Pancreas (tissue), 10 donors: ENCODE measurements around the gene LGALS9B. TPM values are rescaled to one million over a fixed set of nuclear protein-coding genes. Genes with fewer than 3 reads are reported as not detected.
"Not testable (repeated sequence)": the region's sequence is repeated elsewhere in the genome, so short reads cannot be mapped to it uniquely, and the experiment has no call there.

ENCODE experiments used
- ATAC-seq, 4 donors: fragments of 200-7000 bp; cut with Tn5 transposase; one replicate each; pipeline versions ENCODE4 v1.8.0 to v1.9.1; 2020; ENCODE audit warnings: mild to moderate bottlenecking in 4 of 4, moderate library complexity in 4 of 4
- DNase-seq, 6 donors: peaks; one replicate each; pipeline ENCODE4 v3.0.0-alpha.2; 2020
- FAIRE-seq: peaks from 2 replicates; lab custom pipeline; 2012; peaks lifted over from hg19 to GRCh38; lab: Jason Lieb, UNC
- H3K27ac ChIP-seq, 4 donors: fragments of 200-600 bp; sonication (generic); 1 replicate in 3 of 4; 2 replicates in 1 of 4; pipeline versions ENCODE4 v1.5.0 to v1.8.0; 2020
- H3K27me3 ChIP-seq, 4 donors: fragments of 200-600 bp; one replicate each; pipeline ENCODE4 v1.8.0; 2021
- H3K36me3 ChIP-seq, 3 donors: fragments of 200-600 bp; sonication (generic) in 1 of 3; one replicate each; pipeline versions ENCODE4 v1.5.0 to v1.8.0; 2020 to 2021
- H3K4me1 ChIP-seq, 3 donors: fragments of 200-600 bp; one replicate each; pipeline ENCODE4 v1.8.0; 2021
- H3K4me3 ChIP-seq, 4 donors: fragments of 200-600 bp; sonication (generic) in 2 of 4; one replicate each; pipeline versions ENCODE4 v1.5.0 to v1.8.0; 2020 to 2021
- H3K9me3 ChIP-seq, 4 donors: fragments of 200-600 bp; one replicate each; pipeline ENCODE4 v1.8.0; 2021
- WGBS, 2 donors: extraction: QIAGEN DNeasy Blood & Tissue Kit; methylation state at CpG; one replicate each; pipeline ENCODE4 v1.1.7; 2013; 5-methylcytosine and 5-hydroxymethylcytosine counted together
- intact Hi-C, 3 donors: fragments of 100-400 bp; cut with DNase I; formaldehyde crosslinking; loops; one replicate each; pipeline versions ENCODE4 v1.11.1 to v1.14.2; 2022
- polyA plus RNA-seq, 2 donors: library from polyadenylated mRNA; stranded (reverse); fragments of 200-250 nt; gene quantifications; one replicate each; pipeline ENCODE4 v1.2.3, GENCODE V29; 2013
- total RNA-seq, 6 donors: library from RNA; stranded (reverse); fragmentation: NEBNext Ultra II Directional in 4 of 6; extraction: Animal tissue kit (Norgen Biotek cat#: 25700) in 4 of 6; gene quantifications; one replicate each; pipeline versions ENCODE4 v1.2.1 to v1.2.4, GENCODE V29; 2021 to 2023
- donor health status: healthy with polysubstance abuse.
- donor health status: DM: no; HTN: no; CAD: no; lungs with moderate emphysema.
- donor health status: DM: no; HTN: no; CAD: no.
- donor health status: control.
- donor health status: control.
- donor health status: Bipolar disorder and iron deficiency.
- donor health status: DM: yes; HTN: yes; CAD: no.
- donor health status: DM: no; HTN: no; CAD: no.
- donor health status: DM: no; HTN: no; CAD: no.
- donor health status: DM: yes; HTN: yes; CAD: no.

The LGALS9B gene
- total and polyA plus RNA-seq, 8 donors: not detected

DNA sequence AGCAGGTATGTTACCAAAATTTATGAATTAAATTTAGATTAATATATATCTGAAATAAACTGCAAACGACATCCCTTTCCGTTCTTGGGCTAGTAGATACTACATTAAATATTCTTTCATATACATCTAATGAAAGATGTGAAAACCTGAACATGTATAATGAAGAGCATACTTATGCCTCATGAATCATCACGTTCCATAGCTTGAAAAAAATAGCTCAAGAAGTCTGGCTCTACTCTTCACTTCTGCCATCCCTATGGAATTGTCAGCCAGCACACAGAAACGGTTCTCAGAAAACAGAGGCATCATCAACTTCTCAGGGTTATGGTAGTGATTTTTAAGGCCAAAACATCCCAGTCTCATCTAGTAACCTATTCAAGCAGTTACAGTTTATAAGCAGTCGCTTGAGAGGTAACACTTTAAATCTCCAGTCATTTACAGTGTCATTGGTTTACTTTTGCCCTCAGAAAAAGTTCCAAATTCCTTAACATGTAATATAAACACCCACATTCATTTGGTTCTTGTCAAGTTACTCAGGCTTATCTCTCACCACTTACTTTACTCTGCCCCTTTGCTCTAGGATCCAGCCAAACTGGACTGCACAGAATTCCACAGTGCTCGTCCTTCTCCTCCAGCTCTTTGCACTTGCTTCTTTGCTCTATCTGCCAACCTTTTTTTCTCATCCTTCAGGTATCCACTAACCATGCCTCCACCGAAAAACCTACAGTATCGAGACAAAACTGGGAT is 66.6 kb downstream of the LGALS9B start:
- ATAC-seq, intact Hi-C loops, H3K4me3 ChIP-seq, H3K9me3 ChIP-seq, FAIRE-seq, H3K27me3 ChIP-seq, DNase-seq, H3K36me3 ChIP-seq, H3K27ac ChIP-seq, H3K4me1 ChIP-seq: not testable (repeated sequence)
- WGBS, 2 donors: 74 to 93% methylated on average over 5 of the region's 8 CpGs

Other genes starting within 250 kb of the LGALS9B start
- not detected for gene CDRT15L2, start 112.2 kb upstream of the LGALS9B start, total RNA-seq
- not detected for gene CDRT15L2, start 112.2 kb upstream of the LGALS9B start, polyA plus RNA-seq